GM06990 (cell line): ENCODE data around the gene CA5A.
A peak's percentile ranks its signal among the peaks of the same experiment; 100 is the strongest.
"Not testable (repeated sequence)": the region's sequence is repeated elsewhere in the genome, so short reads cannot be mapped to it uniquely, and the experiment has no call there.

Experiments used
- DNase-seq: peaks from one replicate; pipeline ENCODE4 v3.0.0-alpha.2; 2011; ENCODE audit not compliant: insufficient read length; ENCODE audit errors: extremely low read depth
- H3K27me3 ChIP-seq: replicated peaks from 2 replicates; pipeline ENCODE4 v1.6.0; 2011; ENCODE audit warnings: low read length; ENCODE audit not compliant: control insufficient read depth, insufficient read depth
- H3K36me3 ChIP-seq: 2 replicates; pipeline ENCODE4 v1.5.1; 2011; ENCODE audit warnings: low read length; ENCODE audit not compliant: control insufficient read depth, insufficient read depth
- H3K4me3 ChIP-seq: replicated peaks from 2 replicates; pipeline ENCODE4 v1.5.1; 2011; ENCODE audit warnings: low read depth, mild to moderate bottlenecking, control low read depth, low read length
- TF ChIP-seq, protein P1 (sequence below): IDR thresholded peaks from 2 replicates; pipeline ENCODE4 v1.5.1; 2011; ENCODE audit warnings: low read length, control low read depth, mild to moderate bottlenecking, inconsistent platforms; ENCODE audit not compliant: insufficient read depth, poor library complexity, severe bottlenecking

The CA5A gene

DNA sequence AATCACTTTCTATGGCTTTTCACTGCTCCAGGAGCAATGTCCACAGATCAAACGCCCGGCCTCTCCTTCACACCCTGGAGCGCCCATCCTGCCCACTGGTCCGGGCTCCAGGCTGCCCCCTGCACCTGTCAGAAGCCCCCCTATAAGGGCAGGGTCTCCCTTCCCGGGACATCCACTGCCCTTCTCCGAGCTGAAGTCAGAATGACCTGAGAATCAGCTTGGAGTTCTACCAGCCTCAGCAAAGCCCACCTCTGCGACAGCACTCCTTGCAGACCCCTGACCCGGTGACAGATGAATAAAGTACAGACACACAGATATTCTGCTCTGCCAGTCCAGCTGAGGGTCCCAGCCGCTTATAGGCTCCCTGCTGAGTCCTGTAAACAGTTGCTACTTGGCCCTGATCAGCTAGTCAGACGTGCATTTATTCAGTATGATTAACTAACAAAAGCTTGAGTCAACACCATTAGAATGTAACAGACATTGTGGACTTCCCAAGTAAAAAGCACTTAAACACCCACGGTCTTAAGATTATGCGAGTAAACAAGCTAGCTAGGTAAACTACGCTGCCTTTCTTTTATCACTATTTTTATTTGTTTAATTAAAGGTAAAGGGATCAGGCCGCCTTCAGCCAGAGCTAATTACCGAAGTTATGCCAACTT, 71.9 kb downstream of the CA5A start:
- TF ChIP-seq, protein P1, sequence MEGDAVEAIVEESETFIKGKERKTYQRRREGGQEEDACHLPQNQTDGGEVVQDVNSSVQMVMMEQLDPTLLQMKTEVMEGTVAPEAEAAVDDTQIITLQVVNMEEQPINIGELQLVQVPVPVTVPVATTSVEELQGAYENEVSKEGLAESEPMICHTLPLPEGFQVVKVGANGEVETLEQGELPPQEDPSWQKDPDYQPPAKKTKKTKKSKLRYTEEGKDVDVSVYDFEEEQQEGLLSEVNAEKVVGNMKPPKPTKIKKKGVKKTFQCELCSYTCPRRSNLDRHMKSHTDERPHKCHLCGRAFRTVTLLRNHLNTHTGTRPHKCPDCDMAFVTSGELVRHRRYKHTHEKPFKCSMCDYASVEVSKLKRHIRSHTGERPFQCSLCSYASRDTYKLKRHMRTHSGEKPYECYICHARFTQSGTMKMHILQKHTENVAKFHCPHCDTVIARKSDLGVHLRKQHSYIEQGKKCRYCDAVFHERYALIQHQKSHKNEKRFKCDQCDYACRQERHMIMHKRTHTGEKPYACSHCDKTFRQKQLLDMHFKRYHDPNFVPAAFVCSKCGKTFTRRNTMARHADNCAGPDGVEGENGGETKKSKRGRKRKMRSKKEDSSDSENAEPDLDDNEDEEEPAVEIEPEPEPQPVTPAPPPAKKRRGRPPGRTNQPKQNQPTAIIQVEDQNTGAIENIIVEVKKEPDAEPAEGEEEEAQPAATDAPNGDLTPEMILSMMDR, result no peak
- peaks cover 7% of the 10 kb centered on the region for H3K36me3 ChIP-seq
- DNase-seq, result no peak
- no peaks in the 10 kb centered on the region for H3K27me3 ChIP-seq
- H3K4me3 ChIP-seq, result no peak overlapping the region

DNA sequence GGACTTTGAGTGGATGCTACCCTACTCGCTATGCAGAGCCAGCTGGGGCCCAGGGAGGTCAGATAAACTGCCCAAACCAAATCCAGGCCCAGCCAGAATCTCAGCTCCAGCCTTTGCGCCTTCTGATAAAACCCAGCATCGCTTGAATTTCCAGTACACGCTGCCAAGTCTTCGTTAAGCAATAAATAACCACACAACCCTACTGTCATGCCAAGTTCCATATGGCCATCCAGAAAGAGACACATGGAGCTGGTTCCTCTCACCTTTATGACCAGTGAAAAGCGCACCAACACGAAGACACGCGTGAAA, 73.0 kb downstream of the CA5A start:
- not testable (repeated sequence) for H3K4me3 ChIP-seq, H3K36me3 ChIP-seq, H3K27me3 ChIP-seq

DNA sequence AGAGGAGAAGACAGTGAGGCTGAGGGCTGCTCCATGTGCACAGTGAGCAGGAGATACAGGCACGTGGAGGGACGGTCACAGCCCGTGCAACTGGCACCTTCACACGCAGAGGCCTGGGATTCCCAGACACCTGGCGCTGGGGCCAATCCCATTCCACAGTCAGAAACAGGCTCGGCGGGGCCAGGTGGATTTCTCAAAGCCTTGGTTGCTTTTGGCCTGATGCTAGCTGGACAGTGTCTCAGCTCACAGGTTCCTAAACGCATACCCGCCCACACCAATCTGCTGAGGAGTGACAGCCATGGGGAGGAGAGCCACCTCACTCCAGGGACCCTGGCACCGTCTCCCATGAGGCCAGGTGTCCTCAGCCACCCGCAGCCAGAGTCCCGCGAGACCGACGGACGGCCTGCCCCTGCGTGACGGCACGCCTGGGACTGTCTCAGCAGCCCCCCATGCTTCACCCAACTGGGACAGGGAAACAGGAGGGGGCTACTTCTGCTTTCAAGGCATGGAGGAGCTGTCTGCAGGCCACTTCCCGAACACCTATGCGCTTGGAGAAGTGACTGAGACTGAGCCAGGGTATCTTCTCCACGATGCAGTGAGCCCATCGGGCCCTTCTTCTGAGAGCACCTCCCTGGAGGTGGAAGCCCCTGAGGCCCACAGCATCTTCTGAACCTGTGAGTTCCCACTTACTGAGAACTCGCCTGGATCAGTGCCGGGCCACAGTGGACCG, 73.6 kb downstream of the CA5A start:
- H3K36me3 ChIP-seq, H3K27me3 ChIP-seq, DNase-seq, H3K4me3 ChIP-seq: not testable (repeated sequence)

More for the DNA sequence above, 73.0 kb downstream of the CA5A start:
- not testable (repeated sequence) for DNase-seq

DNA sequence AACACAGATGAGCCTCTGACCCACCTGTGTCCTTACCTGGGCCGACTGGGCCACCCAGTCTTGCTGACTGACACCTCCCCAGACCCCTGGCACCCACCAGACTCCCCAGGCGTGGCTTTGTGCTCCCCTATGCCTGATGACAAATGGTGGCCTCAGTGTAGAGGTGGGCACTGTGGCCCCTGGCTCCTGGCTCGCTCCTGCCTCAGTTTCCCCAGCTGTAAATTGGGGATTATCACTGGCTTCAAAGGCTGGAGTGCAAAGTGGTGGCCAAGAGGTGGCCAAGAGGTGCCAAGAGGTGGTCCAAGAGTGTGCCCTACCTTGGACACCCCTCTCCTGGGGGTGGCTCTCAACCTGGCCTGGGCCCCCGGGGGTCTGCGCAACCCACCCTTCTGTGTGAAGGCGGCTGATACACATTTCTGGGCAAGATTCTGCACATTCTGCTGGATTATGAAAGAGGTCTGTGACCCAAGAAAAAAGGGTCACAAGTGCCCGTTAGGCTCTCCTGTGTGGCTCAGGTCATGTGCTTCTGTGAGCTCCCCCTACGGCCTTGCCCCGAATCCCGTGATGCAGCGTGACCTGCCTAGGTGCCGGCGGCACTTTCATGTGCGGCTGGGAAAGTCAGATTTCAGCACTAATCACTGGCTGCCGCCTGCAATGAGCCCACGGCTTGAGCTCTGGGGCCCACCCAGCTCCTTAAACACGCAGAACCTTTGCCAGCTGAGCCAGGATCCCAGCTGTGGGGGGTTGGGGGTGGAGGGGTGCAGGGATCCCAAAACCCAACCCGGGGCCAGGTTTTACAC, 74.8 kb downstream of the CA5A start:
- not testable (repeated sequence) for H3K4me3 ChIP-seq, DNase-seq, H3K27me3 ChIP-seq, H3K36me3 ChIP-seq

DNA sequence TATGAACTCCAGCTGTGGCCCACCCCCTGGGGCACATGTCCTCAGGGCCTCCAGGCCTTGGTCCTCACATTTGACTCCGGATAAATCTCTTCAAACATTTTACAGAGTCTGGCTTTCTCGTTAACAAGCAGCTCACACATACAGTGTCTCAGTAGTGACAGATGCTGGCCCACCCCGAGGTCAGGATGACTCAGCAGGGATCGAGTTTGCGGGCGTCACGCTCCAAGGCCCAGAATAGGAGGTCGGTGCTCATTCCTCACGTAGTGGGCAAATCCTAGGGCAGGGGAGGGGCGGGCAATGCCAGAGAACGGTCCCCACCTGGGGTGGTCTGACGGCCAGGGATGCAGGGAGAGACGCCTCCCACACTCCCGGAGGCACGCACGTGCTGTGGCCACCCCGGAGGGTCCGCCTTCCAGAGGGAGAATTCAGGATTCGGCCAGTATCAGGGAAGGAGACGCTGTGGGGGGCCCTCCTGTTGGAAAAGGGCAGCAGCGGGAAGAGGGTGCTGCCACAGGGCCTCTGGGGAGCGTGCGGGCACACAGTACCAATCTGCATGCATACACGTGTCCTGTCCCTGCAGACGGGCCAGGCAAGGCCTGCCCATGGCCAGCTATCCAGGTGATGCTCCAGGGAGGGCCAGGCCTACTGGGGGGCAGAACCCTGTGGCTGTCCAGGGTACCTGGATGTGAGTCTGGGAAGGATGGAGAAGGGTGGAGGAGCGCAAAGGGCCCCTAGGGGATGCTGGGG, 75.6 kb downstream of the CA5A start:
- peak; percentile 27 for DNase-seq
- H3K36me3 ChIP-seq, result peaks cover 7% of the 10 kb centered on the region
- no peaks in the 10 kb centered on the region for H3K27me3 ChIP-seq
- TF ChIP-seq, protein P1, result no peak
- no peak overlapping the region for H3K4me3 ChIP-seq

DNA sequence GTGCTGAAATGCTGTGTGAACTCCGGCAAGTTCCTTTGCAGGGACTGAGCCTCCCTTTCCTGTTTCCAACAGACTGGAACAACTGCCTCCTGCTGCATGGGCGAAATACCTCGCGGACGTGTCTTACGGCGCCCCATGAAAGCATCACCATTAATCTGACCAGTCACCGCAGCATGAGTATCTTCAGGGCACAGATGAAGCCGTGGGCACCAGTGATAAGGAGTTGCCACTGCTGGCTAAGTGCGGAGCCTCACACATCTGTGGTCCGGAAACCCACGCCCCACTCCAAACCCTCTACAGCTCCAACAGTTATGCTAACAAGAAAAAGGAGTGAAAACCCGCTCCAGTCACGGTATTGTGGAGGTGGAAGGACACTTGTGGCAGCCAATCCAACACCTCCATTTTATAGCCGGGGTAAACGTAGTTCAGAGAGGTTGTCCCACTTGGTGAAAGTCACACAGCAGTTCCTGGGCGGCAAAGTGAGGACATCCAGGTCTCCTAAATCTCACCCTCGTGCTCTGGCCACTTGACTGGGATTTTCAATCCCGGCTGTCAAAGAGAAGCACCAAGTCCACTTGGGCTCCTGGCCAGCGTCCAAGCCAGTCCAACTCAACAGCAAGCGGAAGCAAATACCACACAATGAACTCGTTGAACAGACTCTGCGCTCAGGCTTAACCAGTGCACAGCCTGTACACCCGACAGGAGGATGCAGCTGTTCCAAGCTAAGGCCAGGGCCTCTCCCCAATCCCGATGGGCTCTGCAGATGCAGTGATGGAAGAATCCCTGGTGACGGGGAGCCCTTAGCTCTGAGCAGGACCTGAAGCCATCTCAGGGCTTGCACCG, 78.0 kb downstream of the CA5A start:
- H3K27me3 ChIP-seq, DNase-seq, H3K4me3 ChIP-seq: not testable (repeated sequence)
- peaks cover 13% of the 10 kb centered on the region for H3K36me3 ChIP-seq

DNA sequence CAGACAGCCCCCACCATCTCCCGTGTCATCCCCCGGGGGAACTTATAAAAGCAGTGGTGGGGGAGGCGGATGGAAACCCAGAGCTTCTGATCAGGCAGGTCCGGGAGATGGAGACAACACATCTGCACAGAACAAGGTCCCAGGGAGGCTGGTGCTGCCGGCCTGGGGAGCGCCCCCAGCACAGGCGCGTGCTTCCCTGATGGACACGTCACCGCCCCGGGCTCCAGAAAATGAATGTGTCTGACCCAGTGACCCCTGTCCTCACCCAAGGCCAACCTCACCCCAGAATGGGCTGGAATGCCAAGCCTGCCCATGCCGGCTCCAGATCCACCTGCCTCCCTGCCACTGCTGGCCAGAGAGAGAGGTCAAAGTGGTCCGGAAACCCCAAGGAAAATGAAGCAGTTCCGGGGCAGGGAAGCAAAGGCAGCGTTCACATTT, 79.5 kb downstream of the CA5A start:
- no peak for DNase-seq
- Histone ChIP-seq H3K36me3 (peaks cover 18% of the 10 kb centered on the region), H3K4me3 (peak overlapping the region; percentile 49), H3K27me3 (no peaks in the 10 kb centered on the region)
- TF ChIP-seq, protein P1, result no peak
